Neural progenitor cell (in vitro differentiated cells): ENCODE results near the gene TECR.

ENCODE experiments used
- CTCF ChIP-seq: fragments of 200-600 bp; sonication (generic); IDR thresholded peaks from 2 replicates; pipeline ENCODE4 v1.5.1; 2017; ENCODE audit warnings: antibody characterized with exemption, mild to moderate bottlenecking
- EZH2 ChIP-seq: fragments of 200-600 bp; sonication (generic); IDR thresholded peaks from 2 replicates; pipeline ENCODE4 v1.6.1; 2017; ENCODE audit warnings: antibody characterized with exemption, mild to moderate bottlenecking, moderate library complexity
- EZH2phosphoT487 ChIP-seq: fragments of 200-600 bp; sonication (generic); IDR thresholded peaks from 2 replicates; pipeline ENCODE4 v1.6.1; 2017; ENCODE audit warnings: antibody characterized with exemption

- TF ChIP-seq CTCF (no peak), EZH2 (no peak), EZH2phosphoT487 (no peak)
Observed at GRCh38 chr19:14502334-14503092, 26.9 kb upstream of the TECR start.
